Renal cortical epithelial cell (primary cell): ENCODE results near the gene HCRT. TPM values are rescaled to one million over a fixed set of nuclear protein-coding genes. Genes with fewer than 3 reads are reported as not detected.
A peak's percentile ranks its signal among the peaks of the same experiment; 100 is the strongest.
"Not testable (repeated sequence)": the region's sequence is repeated elsewhere in the genome, so short reads cannot be mapped to it uniquely, and the experiment has no call there.

Experiments
- DNase-seq: peaks from one replicate; pipeline ENCODE4 v3.0.0-alpha.2; 2011; ENCODE audit warnings: low read depth
- total RNA-seq: library from RNA; depleted of rRNA; stranded (reverse); fragments of >200 nt; gene quantifications from 2 replicates; pipeline ENCODE4 v1.2.3, GENCODE V29; 2014

HCRT gene
- total RNA-seq, 1 donor from 2014 or later = not detected

DNA sequence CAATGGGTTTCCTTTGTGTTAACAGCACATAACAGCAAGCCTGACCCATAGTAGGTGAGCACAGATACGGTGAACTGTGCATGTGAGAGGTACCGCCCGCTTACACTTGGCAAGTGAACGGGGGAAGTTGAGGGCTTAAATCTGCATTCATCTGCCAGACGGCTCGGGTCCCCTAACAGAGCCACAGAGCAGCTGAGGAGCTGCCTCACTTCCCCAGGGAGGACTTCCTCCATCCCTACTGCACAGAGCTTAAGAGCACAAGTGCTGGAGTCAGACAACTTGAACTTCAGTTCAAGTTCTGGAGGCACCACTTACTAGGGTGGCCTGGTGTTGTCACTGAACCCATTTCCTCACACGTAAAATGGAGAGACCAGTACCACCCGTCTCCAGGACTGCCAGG lies 43.9 kb downstream of the HCRT start:
- no peak for DNase-seq

DNA sequence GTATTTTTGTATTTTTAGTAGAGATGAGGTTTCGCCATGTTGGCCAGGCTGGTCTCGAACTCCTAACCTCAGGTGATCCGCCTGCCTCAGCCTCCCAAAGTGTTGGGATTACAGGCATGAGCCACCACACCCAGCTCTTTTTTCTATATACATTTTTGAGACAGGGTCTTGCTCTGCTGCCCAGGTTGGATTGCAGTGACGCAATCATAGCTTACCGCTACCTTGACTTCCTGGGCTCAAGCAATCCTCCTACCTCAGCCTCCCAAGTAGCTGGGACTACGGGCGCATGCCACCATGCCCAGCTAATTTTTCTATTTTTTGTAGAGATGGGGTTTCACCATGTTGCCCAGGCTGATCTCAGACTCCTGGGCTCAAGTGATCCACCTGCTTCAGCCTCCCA lies 44.6 kb downstream of the HCRT start:
- not testable (repeated sequence) for DNase-seq

DNA sequence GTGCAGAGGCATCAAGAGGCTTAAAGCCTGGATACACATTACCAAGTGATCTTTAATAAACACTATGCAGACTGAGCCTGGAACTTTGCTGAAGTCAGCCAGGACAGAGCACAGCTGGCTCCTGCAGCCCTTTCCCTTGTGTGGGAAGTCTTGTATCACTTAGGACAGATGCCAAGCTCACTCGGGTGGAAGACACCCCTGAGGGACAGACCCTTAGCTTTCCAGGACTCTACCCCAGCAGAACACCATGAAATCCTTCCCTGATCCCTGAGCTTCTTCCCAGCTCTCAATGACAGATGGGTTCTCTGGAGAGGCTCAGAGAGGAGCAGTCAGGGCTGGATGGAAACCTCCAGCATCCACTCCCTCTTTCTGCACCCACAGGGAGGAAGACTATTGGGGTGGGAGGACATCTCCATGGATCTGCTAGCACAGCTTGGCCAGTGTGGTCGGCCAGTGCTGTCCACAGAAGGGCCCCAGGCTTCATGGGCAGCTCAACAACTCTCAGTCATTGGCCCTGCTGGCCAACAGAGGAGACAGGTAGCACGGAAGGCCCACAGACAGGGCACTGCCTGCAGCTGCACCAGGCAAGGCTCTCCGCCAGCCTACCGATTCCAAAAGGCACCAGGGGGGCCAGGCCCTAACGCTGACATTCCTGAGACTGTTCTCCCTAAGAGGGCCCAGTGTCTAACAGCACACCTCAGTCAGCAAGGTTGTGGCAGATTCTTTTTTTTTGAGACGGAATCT lies 46.3 kb downstream of the HCRT start:
- DNase-seq = no peak

DNA sequence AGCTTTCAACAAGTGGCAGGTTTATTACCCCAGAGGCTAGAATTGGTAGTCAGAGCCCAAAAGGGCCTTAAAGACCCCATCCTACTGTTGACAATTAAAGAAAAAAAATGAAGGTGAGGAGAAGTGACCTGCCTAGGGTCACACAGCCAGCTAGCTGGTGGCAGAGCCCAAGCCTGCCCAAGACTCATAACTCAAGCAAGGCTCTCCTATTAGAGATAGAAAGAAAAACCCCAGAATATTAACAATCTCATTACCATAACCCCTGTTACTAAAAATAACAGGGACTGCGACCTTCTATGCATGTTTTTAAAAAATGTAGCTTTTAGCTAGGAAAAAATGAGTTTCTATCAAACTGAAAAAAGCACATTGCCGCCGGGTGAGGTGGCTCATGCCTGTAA lies 48.6 kb downstream of the HCRT start:
- DNase-seq = no peak

DNA sequence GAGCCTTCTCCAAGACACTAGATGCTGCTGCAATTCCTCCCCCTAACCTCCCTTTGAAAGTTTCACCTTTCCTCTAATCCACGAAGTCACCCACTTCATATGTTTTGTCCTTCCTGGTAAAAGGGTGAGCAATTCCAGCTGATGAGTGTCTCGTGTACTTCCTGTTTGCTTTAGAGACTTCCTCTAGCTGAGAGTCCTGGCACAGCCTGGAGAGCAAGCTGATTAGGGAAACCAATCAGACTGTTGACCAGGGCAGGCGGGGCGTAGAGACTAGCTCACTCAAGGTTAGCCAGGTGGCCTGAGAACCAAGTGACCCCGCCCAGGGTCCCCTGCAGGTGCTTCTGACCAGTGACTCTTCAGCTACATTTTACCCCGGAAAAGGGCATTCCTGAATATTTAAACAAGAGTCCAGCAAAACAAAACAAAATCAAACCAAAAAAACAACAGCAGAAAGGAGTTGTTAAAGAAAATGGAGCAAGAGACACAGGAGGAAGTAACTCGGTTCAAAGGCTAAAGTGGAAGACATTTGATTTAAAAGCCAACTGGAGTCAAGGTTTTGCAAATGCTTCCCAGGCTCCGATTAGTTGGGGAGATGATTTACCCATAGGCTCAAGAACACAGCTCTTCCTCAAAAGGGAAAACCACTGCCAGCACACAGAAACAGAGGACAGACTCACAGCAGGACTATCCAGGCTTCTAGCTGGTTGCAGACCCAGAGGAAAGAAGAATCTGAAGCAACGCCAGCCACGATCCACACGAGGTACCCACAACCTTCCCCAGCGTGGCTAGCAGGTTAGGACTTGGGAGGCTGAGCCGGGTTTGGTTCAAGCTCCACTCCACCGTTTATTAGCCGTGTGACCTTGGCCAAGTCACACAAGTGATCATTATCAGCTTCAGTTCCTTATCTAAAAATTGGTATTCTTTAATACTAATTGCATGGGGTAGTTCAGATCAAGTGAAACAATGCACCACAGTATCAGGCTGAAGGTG lies 49.3 kb downstream of the HCRT start:
- peak; percentile 88 for DNase-seq

DNA sequence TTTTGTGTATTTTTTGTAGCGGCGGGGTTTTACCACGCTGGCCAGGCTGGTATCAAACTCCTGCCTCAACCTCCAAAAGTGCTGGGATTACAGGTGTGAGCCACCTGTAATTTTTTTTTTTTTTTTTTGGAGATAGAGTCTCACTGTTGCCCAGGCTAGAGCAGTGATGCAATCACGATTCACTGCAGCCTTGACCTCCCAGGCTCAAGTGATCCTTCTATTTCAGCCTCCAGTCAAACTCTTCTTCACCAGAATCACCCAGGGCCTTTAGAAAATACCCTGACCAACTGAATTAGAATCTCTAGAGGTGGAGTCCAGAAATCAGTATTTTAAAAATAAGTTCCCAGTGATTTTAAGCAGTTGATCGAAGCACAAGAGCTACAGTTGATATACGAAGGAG lies 50.1 kb downstream of the HCRT start:
- no peak for DNase-seq

Other genes starting within 250 kb of the HCRT start
- gene CNP, start 218.7 kb downstream of the HCRT start, total RNA-seq = 51.4 and 78.5 TPM in 2 replicates
- gene DNAJC7, start 168.0 kb downstream of the HCRT start, total RNA-seq = 67.6 and 107 TPM in 2 replicates
- gene NKIRAS2, start 165.4 kb downstream of the HCRT start, total RNA-seq = 33.5 and 41.4 TPM in 2 replicates
- 0.35 and 0.70 TPM in 2 replicates for gene C17orf113, start 134.9 kb downstream of the HCRT start, total RNA-seq
- gene ZNF385C, start 87.0 kb downstream of the HCRT start, total RNA-seq = 0.10 TPM in 1 of 2 replicates, not detected in the other
- gene DHX58, start 72.7 kb downstream of the HCRT start, total RNA-seq = 9.3 and 15.5 TPM in 2 replicates
- gene KAT2A, start 64.1 kb downstream of the HCRT start, total RNA-seq = 3.5 and 15.4 TPM in 2 replicates
- gene HSPB9, start 62.6 kb downstream of the HCRT start, total RNA-seq = not detected in 2 replicates
- gene RAB5C, start 30.5 kb downstream of the HCRT start, total RNA-seq = 83.9 and 129 TPM in 2 replicates
- not detected in 2 replicates for gene KCNH4, start 4.3 kb downstream of the HCRT start, total RNA-seq
- gene GHDC, start 9.0 kb upstream of the HCRT start, total RNA-seq = 30.6 and 69.0 TPM in 2 replicates
- gene STAT5B, start 90.9 kb upstream of the HCRT start, total RNA-seq = 17.2 and 27.2 TPM in 2 replicates
- gene STAT5A, start 103.0 kb upstream of the HCRT start, total RNA-seq = 12.2 and 25.7 TPM in 2 replicates
- gene STAT3, start 203.0 kb upstream of the HCRT start, total RNA-seq = 118 and 270 TPM in 2 replicates
- 256 and 383 TPM in 2 replicates for gene CAVIN1, start 237.8 kb upstream of the HCRT start, total RNA-seq